HTERT RPE-1 (cell line): ENCODE data around the gene CD96.
"Not testable (repeated sequence)": the region's sequence is repeated elsewhere in the genome, so short reads cannot be mapped to it uniquely, and the experiment has no call there.

Source experiments
- in situ Hi-C: fragments of 300-500 bp; cut with MboI; formaldehyde crosslinking; loops from 4 replicates; pipeline ENCODE4 v1.14.3; 2020; ENCODE audit warnings: low sequenced_read_pairs

CD96 gene, protein sequence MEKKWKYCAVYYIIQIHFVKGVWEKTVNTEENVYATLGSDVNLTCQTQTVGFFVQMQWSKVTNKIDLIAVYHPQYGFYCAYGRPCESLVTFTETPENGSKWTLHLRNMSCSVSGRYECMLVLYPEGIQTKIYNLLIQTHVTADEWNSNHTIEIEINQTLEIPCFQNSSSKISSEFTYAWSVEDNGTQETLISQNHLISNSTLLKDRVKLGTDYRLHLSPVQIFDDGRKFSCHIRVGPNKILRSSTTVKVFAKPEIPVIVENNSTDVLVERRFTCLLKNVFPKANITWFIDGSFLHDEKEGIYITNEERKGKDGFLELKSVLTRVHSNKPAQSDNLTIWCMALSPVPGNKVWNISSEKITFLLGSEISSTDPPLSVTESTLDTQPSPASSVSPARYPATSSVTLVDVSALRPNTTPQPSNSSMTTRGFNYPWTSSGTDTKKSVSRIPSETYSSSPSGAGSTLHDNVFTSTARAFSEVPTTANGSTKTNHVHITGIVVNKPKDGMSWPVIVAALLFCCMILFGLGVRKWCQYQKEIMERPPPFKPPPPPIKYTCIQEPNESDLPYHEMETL

DNA sequence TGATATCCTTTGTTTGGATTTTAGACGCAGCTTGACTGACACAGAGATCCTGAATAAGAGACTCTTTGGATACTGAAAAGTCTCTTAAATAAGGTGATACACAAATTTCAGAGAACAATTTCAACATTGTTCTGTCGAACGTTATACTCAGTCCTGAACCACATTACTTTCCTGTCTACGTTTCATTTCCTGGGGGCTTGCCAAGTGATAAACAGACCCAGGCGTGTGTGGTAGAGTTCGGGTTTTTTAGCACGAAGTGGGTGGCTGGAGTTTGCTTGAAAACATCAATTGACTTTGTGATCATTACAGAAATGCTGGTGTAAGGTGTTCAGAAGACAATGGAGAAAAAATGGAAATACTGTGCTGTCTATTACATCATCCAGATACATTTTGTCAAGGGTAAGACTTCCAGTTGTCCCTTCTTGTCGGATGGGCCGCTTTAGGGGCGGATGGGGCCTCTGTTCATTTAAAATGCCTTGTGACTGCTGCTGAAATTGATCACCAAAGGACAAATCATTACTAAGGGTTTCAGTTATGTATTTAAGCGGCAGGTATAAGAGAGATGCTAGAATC lies at the start of gene CD96:
TSS of gene CD96 (plus strand) at position 287 of the 573 bp plus-strand sequence. CDS start at position 339, 52 bp downstream.
- in situ Hi-C loops = no loop called here

DNA sequence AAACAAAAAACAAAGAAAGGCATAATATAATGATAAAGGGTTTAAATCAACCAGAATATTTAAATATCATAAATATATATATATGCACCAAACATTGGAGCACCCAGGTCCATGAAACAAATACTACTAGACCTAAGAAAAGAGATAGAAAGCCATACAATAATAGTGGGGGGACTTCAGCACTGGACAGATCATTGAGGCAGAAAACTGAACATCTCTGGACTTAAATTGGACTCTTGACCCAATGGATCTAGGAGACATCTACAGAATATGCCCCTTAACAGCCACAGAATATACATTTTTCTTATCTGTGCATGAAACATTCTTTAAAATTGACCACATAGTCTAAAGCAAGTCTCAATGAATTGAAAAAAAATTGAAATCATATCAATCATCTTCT lies 48.7 kb upstream of the CD96 start:
- in situ Hi-C loops = no loop called here

DNA sequence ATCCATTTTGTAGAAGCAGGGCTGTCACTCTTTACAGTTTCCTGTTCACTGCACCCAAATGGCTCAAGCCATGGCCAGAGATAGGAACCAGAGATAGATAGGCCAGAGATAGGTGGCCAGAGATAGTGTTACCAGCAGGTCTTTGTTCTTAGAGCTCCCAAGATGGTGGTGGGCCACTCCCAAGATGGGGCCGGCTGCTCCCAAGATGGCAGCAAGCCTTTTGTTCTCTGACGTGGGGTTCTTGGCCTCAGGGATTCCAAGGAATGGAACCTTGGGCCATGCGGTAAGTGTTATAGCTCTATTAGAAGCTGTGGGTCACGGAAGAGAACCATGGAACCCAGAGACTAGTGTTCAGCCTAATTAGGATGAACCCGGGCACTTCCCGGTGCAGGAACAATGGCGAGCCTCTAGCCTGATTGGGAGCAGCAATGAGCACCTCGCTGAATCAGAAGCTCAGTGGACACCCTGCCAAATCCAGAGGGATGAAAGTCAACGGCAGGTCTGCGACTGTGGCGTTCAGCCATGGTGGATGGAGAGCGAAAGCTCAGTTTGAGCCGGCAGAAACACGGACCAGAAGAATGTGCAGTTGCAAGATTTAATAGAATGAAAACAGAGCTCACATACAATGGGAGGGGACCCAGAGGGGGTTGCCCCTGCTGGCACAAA lies 45.0 kb upstream of the CD96 start:
- in situ Hi-C loops = no loop called here

DNA sequence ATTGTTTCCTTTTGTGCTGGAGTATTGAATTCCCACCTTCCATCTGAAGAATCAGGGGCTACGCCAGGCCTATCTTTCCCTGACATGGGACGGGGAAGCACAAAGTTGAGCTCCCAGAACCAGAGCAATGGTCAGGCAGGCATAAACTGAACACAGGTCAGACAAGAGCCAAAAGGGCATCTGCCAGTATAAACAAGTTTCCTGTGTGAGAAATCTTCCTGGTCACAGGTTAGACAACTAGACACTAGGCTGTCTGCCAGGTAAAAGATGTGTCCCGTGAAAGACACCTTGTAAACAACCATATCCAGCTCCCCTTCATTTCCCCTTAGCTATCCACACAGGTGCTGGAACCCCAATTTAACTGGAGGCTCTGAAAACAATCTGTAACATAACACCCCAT lies 44.0 kb upstream of the CD96 start:
- in situ Hi-C loops = no loop called here

DNA sequence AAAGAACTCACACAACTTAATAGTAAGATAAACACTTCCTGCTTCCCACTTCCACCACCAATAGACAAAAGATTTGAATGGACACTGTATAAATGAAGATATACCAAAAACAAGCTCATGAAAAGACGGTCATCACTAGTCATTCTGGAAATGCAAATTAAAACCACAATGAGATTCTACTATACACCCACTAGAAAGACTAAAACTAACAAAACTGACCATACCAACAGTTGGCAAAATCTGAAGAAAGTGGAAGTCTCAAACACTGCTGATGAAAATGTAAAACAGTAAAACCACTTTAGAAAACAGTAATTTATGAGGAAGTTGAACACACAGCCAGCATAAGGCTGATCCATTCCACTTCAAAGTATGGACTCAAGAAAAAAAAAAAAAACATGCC lies 35.6 kb upstream of the CD96 start:
- in situ Hi-C loops = no loop called here

DNA sequence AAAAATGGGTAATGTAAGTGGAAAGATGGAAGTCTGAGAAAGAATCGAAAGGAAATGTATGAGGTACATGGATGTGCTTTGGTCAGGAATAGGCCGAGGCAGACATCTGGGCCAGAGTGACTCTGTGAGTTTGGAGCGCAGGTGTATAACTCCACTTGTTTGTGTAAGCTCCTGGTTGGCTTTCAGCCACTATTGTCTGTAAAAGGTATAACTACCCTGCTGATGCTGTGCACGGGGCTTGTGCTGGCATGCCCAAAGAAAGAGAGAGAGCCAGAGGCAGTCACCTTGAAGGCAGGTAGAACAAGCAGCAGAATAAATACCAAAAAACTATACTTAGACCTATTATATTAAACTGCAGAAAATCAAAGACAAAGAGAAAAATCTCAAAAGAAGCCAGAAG lies 32.7 kb upstream of the CD96 start:
- in situ Hi-C loops = no loop called here

DNA sequence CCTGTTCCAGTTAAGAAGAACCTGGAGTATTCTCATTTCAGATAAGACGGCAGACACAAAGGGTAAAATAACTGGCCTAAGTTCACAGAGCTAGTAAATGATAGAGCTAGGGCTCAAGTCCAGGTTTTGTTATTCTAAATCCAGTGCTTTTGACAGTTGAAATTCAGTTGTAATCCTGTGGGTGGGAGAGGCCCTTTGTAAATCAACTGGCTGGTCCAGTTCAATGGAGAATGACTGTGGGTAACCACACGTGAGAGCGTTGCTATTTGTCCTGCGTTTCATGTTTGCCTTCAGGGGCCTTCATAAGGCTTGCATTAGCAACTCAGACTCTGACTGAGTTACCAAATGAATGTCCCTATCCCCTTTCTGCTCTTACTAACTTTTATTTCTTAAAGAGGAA lies 24.2 kb upstream of the CD96 start:
- in situ Hi-C loops = no loop called here

DNA sequence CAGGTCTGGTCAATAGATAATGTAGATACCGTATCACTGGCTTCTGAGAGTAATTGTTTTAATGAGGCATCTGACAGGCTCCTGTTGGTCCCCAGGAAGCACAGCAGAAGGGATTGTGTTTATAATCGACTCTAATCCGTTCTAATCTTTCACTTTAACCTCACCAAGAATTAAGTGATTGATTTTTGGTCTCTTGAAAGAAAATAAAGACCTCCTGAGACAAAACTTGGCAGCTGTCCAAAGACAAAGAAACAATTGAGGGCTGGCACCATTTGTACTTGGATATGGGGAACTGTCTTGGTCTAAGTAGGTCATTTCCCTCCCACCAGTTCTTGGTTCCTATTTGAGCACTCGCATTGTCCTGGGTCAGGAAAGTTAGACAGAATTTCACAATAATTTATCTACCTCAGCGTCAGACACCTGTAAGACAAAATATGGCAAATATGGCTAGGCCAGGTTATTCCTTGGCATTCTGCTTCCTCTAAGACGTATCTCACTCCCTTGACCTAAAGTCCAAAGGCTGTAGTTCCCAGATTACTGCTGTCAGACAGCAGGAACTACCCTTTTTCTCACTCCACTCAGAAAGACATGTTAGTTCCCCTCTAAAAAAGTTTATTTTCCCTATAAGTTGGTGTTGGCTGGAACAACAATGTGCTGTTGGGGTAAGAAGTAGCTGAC lies 22.7 kb upstream of the CD96 start:
- in situ Hi-C loops = no loop called here

DNA sequence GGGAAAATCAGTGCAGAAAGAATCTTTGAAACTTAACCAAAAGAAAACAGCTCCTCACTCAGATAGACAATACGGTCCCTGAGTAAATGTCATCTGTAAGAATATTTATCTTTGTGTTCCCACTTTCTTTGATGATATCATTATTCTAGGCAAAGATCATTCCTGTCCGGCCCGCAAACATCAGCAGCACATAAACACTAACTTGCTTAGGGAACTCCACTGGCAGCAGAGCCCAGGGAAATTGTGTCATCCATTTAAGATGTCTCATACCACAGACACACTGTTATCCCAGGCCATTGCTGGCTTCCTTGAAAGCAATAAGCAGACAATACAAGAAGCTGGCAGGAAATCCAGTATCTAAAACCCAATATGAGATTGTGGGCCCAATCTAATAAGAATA lies 20.1 kb upstream of the CD96 start:
- in situ Hi-C loops = no loop called here

DNA sequence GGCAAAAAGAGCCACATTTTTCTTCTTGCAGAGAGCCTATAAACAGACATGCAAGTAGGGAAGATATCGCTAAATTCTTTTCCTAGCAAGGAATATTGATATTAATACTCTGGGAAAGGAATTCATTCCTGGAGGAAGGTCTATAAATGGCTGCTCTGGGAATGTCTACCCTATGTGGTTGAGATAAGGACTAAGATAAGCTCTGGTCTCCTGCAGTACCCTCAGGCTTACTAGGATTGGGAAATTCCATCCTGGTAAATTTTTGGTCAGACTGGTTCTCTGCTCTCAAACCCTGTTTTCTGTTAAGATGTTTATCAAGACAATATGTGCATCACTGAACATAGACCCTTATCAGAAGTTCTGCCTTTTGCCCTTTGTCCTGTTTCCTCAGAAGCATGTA lies 17.5 kb upstream of the CD96 start:
- in situ Hi-C loops = not testable (repeated sequence)

DNA sequence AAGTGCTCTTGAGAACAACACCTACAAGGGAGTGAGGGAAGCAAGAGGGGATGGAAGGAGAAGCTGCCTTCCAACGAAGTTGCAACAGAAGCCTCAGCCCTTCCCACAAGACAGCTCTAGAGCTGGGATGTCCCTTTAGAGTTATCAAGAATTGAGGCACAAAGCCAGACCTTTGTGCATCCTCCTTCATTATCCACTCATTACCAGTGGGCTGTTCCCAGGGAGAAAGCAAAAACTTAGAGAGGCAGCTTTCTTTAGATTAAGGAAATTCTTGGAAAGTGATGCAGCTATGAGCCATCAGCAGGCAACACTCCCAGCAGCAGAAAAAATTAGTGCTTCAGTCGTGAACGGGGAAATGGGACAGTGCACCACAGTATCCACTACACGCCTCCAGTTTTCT lies 10.6 kb upstream of the CD96 start:
- in situ Hi-C loops = no loop called here

DNA sequence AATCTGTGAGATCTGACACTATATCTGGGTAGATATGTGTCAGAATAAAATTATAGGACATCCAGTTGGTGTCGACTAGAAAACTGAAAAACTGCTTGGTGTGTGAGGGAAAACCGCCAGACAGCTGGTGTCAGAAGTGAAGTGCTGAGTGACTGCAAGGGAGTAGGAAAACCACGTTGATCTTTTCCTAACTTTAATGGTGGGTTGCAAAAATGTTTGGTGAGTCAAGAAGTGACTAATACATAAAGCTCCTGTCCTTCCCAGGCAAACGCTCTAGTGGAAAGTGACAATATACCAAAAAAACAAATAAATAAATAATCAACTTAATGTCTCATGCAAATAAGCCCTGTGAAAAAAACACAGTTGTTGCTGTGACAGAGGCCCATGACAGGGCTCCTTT lies 7.3 kb upstream of the CD96 start:
- in situ Hi-C loops = no loop called here

DNA sequence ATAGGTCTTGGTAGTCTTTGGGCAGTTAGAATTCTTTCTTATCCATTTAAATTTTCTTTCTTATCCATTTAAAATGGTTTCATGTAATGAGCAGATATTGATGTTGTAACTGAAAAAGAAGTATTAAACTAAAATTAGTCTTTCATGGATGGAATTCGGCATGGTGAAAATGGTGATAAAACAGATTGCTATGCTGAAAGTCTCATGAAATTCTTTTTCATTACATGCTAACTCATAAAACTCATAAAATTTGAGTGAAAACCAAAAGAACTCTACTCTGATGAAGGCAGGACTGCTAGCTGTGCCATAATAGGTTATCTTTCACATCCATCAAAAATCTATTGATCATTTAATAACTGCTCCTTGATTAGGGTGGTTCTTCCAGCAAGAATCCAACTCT lies 3.9 kb upstream of the CD96 start:
- in situ Hi-C loops = no loop called here

DNA sequence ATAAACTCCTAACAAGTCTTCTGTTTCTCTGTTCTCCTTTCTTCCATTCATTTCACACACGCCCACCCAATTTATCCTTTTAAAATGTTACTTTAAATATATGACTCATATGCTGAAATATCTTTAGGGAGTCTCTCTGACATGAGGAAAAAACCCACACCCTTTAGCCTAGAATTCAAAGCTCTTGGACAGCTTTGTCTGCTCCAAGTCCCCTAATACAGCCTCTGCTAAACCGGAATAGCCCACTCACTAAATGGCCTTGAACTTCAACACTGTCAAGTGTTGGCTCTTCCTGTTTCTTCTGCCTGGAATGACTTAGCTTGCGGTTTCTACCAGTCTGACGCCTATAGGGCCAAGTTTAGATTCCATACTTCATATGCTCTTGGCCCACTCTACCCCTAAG lies 3.3 kb upstream of the CD96 start:
- in situ Hi-C loops = no loop called here

DNA sequence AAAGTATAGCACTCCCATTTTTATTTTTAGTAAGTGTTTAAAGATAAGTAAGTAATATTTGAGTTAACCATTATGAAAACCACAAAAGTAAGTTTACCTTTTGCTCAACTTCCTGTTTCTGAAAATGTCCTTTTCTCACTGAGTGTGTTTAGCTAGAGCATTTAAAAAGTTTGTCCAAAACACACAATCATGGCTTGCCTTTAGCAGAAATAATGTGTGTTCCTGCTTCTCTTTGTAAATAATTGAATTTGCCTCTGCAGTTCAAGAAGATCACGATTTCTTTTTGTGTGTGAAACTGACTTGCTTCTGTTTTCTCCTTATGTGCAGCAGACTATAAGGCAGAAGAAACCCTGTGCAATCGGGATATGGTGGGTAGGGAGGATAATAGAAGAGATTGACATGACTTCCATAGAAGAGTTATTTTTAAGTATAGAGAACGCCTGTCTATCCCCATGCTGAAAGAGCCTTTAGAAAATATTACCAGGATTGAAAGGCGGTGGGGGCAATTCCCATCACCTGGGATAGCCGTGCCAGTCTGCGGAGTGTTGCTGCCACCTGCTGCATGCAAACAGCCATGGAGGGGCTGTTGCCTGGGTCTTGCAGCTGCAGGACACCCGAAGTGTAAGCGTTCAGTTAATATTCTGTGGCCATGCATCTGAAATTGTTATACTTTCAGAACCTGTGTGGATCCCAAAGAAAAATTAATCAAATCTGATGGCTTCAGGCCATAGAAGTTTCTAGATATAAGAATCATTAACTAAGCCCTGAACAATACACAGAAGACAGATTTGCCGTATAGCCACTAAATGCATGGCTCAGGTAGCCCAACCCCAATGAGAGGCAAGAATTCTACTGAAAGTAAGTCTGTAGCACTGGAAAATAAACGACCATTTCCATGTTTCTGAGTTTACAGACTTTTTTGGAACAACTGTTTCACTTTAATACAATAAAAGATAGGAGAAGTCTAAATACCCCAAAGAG lies 2.4 kb upstream of the CD96 start:
- in situ Hi-C loops = no loop called here

DNA sequence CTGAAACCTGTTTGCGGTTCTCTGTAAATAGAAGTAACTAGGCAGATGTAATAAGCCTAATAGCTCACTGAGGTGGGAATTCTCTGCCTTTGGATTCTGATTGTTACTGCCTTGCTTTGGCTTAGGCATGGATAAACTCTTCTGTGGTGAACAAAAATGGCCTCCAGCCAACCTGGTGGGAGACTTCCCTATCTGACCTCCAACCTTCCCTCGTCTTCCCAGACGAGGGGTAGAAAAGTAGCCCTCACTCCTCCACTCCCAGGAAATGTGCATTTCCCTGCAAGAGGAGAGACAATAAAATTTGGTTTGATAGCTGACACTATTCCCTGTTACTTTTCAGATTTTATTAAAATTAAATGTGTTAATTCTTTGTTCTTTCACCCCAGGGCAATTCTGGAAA lies 606 bp upstream of the CD96 start:
- in situ Hi-C loops = no loop called here

DNA sequence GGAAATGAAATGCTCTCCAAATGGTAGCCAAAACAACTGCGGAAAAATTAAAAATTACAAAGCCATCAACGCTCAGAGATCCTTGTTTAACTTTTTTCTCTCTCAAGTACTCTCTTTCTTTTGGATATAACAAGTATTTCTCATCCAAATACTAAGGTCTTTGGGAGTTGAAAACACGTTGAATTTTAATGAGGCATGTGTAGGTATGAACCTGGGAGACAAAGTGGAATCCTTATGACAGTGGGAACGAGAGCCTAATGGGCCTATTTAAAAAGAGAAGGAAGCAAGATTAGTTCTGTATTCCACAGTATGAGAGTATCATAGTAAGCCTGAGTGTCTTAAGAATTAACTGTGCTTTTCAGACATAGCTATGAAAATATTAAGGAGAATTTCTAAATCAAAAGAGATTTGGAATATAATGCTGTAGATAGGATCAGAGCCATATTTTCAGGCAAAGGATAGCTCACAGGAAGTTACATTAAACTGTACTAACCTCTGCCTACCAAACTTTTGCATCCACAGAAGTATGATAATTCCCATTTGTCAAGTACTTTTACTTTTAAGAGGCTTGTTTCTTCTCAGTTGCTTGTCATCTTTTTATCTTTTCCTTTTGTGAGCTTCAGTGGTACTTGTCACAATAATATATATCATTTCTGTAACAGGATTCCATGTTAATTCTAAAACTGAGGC lies 759 bp downstream of the CD96 start:
- in situ Hi-C loops = no loop called here

DNA sequence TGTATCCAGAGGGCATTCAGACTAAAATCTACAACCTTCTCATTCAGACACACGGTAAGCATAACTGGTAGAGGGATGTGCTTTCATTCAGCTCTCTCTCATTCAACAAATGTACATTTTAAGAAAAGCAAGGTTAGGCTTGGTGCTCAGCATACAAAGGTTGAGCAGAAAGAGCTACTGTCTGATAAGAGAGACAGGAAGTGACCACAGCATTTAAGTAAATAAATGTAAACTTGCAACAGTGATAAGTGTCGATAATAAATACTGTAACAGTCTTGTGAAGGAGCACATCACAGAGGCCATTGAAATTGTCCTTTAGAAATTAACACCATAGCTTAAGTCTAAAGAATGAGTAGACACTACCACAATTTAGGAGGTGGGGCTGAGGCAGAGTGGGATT lies 3.4 kb downstream of the CD96 start:
- in situ Hi-C loops = no loop called here

DNA sequence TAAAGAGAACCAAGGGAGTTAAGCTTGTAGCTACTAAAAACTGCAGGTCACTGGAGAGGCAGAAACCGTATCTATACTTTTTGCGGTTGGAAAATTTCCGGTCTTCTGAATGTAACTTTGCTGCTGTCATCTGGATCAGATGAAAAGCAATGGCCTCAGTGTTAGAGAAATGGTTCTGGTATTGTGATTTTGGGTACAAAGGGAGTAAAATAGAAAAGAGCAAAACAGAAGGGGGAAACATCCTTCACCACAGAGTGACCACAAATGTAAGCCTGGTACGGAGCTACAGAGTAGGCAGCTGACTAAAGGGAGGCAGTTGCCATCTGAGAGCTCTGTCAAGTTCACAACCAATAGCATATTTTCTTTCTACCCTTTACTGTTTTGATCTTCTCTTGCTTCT lies 5.6 kb downstream of the CD96 start:
- in situ Hi-C loops = no loop called here

DNA sequence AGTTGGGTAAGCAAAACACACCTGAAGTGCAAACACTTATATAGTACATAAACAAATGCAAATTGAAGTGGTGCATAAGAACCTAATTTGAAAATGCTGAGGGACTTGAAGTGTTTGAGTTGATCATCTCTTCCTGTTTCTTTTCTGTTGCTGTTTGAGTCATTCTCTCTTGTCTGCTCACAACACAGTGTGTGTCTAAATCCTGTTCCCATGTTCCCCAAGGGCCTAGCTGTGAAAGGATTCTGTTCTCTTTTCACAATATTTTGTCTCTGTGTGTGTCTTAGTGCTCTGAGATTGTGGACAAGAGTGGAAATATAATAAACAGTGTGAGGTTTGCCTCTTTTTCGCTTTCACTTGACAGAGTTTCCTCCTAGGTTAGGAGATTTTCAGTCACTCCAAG lies 6.1 kb downstream of the CD96 start:
- in situ Hi-C loops = no loop called here
